SJCRH30 (cell line): ENCODE results near the gene NFIL3. TPM values are rescaled to one million over a fixed set of nuclear protein-coding genes. Genes with fewer than 3 reads are reported as not detected.

Experiments used
- DNase-seq, 2 experiments: peaks; one replicate each; pipeline ENCODE4 v3.0.0-alpha.2; 2015 to 2020
- H3K27ac ChIP-seq: fragments of 250-450 bp; sonication (Bioruptor Pico); 2 replicates; pipeline ENCODE4 v1.5.1; 2020; ENCODE audit warnings: mild to moderate bottlenecking, moderate library complexity
- H3K27me3 ChIP-seq: fragments of 250-450 bp; sonication (Bioruptor Pico); 2 replicates; pipeline ENCODE4 v1.5.1; 2020; ENCODE audit warnings: mild to moderate bottlenecking, moderate library complexity
- H3K36me3 ChIP-seq: fragments of 250-450 bp; sonication (Bioruptor Pico); 2 replicates; pipeline ENCODE4 v1.5.1; 2020; ENCODE audit warnings: mild to moderate bottlenecking, moderate library complexity
- H3K4me1 ChIP-seq: fragments of 250-450 bp; sonication (Bioruptor Pico); 2 replicates; pipeline ENCODE4 v1.5.1; 2020; ENCODE audit warnings: mild to moderate bottlenecking, moderate library complexity
- H3K4me3 ChIP-seq: fragments of 250-450 bp; sonication (Bioruptor Pico); 2 replicates; pipeline ENCODE4 v1.5.1; 2020; ENCODE audit warnings: mild to moderate bottlenecking, moderate library complexity
- H3K9me3 ChIP-seq: fragments of 250-450 bp; sonication (Bioruptor Pico); replicated peaks from 2 replicates; pipeline ENCODE4 v1.5.1; 2020; ENCODE audit warnings: mild to moderate bottlenecking, moderate library complexity
- total RNA-seq: library from RNA; depleted of rRNA; stranded (reverse); fragments of >200 nt; shearing (Covaris generic); gene quantifications from 2 replicates; pipeline ENCODE4 v1.2.3, GENCODE V29; 2014

Gene NFIL3
- total RNA-seq, 1 experiment from 2014 or later, result 9.2 TPM

DNA sequence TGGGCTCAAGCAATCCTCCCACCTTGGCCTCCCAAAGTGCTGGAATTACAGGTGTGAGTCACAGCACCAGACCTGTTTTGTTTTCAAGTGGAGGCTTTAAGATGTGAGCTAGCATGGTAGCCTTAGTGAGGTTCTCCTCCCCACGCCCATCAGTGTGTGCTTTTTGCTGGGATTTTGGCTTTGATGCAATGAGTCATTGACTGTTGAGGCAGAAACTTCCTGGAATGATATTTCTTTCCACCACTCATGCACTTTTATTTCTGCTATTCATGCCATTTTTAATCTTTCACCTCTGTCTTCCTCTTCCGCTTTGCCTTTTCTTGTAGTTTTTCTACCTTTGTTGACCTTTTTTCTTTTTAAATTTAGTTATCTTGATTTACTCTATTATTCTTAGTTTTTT, 4.2 kb upstream of the NFIL3 start:
- no peaks in the 10 kb centered on the region for H3K9me3 ChIP-seq
- H3K27ac ChIP-seq, result no peak overlapping the region
- H3K27me3 ChIP-seq, result no peaks in the 10 kb centered on the region
- no peaks in the 10 kb centered on the region for H3K36me3 ChIP-seq
- no peaks in the 10 kb centered on the region; the same call in 1 of the 2 replicates for H3K4me1 ChIP-seq
- DNase-seq, result no peak
- no peak overlapping the region for H3K4me3 ChIP-seq

- H3K36me3 ChIP-seq, result no peaks in the 10 kb centered on the region
- no peaks in the 10 kb centered on the region for H3K27me3 ChIP-seq
- H3K4me3 ChIP-seq, result no peak overlapping the region
- no peak overlapping the region for H3K27ac ChIP-seq
- no peaks in the 10 kb centered on the region for H3K9me3 ChIP-seq
- peak in 1 of 2 experiments; percentile 58 for DNase-seq
- H3K4me1 ChIP-seq, result no peaks in the 10 kb centered on the region; the same call in 1 of the 2 replicates
Observed at GRCh38 chr9:91426123-91426745, 2.6 kb upstream of the NFIL3 start.

DNA sequence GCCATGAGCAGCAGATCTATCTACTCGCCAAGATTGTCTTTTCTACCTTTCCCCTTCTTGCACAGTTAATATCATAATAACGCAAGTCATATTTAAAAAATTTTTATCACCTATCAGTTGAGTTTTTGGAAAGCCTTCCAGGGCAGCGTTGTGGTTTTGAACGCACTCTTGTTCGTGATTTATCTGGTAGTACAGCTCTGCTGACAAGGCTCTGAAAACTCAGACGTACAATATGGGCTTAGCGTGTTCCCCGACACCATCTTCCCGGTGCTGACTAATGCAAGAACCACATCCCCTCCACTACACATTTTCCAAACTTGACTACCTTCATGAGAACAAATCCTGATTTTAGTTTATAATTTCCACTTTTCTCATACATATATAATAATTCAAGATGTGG, 1.6 kb upstream of the NFIL3 start:
- Histone ChIP-seq H3K4me3 (no peak overlapping the region), H3K27me3 (no peaks in the 10 kb centered on the region), H3K9me3 (no peaks in the 10 kb centered on the region), H3K36me3 (no peaks in the 10 kb centered on the region), H3K27ac (no peak overlapping the region), H3K4me1 (no peaks in the 10 kb centered on the region; the same call in 1 of the 2 replicates)
- DNase-seq, result peak in 1 of 2 experiments; percentile 4

- Histone ChIP-seq H3K36me3 (no peaks in the 10 kb centered on the region), H3K4me1 (no peaks in the 10 kb centered on the region; the same call in 1 of the 2 replicates), H3K27me3 (no peaks in the 10 kb centered on the region), H3K4me3 (peak overlapping the region; percentile 95), H3K27ac (peak overlapping the region; percentile 57), H3K9me3 (no peaks in the 10 kb centered on the region)
- peak; percentile 59 to 67 for DNase-seq
Observed at GRCh38 chr9:91424403-91425176, 958 bp upstream of the NFIL3 start.

- Histone ChIP-seq H3K4me1 (no peaks in the 10 kb centered on the region; the same call in 1 of the 2 replicates), H3K27me3 (no peaks in the 10 kb centered on the region), H3K9me3 (no peaks in the 10 kb centered on the region), H3K4me3 (peak overlapping the region; percentile 92), H3K36me3 (no peaks in the 10 kb centered on the region), H3K27ac (peak overlapping the region; percentile 24; the same call in 1 of the 2 replicates)
- DNase-seq, result peak; percentile 52 to 58
Observed at GRCh38 chr9:91422758-91423711, 597 bp downstream of the NFIL3 start.

GRCh38 chr9:91421971-91422757, 1.5 kb downstream of the NFIL3 start:
- Histone ChIP-seq H3K4me1 (no peaks in the 10 kb centered on the region; the same call in 1 of the 2 replicates), H3K27me3 (no peaks in the 10 kb centered on the region), H3K27ac (no peak overlapping the region), H3K36me3 (no peaks in the 10 kb centered on the region), H3K9me3 (no peaks in the 10 kb centered on the region), H3K4me3 (peak overlapping the region; percentile 92)
- DNase-seq, result no peak

GRCh38 chr9:91421128-91421765, 2.4 kb downstream of the NFIL3 start:
- Histone ChIP-seq H3K4me3 (no peak overlapping the region), H3K27me3 (no peaks in the 10 kb centered on the region), H3K36me3 (no peaks in the 10 kb centered on the region), H3K9me3 (no peaks in the 10 kb centered on the region), H3K27ac (no peak overlapping the region), H3K4me1 (no peaks in the 10 kb centered on the region; the same call in 1 of the 2 replicates)
- DNase-seq, result no peak

- Histone ChIP-seq H3K27me3 (no peaks in the 10 kb centered on the region), H3K36me3 (no peaks in the 10 kb centered on the region), H3K4me3 (no peak overlapping the region), H3K4me1 (no peaks in the 10 kb centered on the region; the same call in 1 of the 2 replicates), H3K27ac (no peak overlapping the region), H3K9me3 (no peaks in the 10 kb centered on the region)
- no peak for DNase-seq
Observed at GRCh38 chr9:91420501-91421127, 3.0 kb downstream of the NFIL3 start.

DNA sequence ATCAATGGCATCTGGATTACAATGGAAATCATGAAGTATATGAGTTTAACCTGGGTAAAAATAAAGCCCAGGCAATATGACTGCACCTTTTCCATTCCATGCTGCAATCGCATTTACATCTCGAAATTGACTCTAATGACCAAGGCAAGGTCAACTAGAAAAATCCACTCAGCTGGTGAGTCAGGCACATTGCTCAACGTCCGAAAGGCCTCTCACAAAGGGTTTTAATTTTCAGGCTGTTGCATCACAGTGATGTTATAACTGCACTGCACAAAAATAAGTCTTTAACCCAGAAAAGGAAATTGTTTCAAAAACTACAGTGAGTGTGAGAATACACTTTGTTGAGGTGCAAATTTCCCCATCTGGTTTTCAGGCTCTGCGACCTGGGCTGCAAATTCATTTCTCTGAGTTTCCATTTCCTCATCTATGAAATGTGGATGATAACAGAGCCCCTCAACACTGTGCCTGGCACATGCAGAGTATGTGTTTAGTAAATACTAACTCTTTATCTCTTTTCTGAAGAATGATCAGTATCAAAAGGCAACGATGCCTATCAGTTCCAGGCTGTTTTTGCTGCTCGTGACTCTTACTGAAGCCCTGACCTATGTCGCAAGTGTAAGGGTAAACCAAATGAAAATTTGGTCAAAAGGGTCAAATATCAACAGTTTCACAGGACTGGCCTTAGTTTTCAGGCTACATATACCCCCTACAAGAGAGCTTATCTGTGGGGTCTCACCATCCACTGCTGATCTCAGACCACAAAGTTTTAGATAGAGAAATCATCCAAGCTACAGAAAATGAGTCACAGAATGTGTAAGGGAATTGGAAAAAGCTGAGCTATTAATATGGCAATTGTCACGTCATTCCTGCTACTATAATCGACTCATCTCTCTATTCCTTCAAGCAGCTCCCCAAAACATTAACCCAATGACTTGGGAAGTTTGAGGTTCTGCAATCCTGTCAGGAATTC, 4.1 kb downstream of the NFIL3 start:
- Histone ChIP-seq H3K27me3 (no peaks in the 10 kb centered on the region), H3K4me3 (no peak overlapping the region), H3K4me1 (no peaks in the 10 kb centered on the region), H3K27ac (no peak overlapping the region), H3K36me3 (no peaks in the 10 kb centered on the region), H3K9me3 (no peaks in the 10 kb centered on the region)
- DNase-seq, result no peak

DNA sequence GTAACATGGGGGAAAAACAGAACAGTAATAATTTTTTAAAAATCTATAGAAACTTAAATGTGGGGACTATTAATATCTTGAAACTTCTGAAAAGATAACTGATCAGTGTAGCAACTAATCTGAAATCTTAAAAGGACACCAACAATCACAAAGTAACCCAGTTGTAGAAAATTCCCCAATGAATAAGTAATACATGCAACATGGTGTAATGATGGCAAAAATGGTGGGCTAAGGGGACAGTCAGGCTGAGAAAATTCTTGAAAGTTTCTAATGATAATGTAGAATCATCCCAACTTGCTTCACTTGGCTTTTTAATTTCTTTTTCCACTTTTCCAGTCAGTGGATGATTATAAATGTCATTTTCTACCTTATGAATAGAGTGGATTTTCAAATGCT, 5.4 kb downstream of the NFIL3 start:
- DNase-seq, result no peak
- no peak overlapping the region for H3K27ac ChIP-seq
- no peaks in the 10 kb centered on the region for H3K27me3 ChIP-seq
- H3K4me3 ChIP-seq, result no peak overlapping the region
- no peaks in the 10 kb centered on the region for H3K9me3 ChIP-seq
- H3K36me3 ChIP-seq, result no peaks in the 10 kb centered on the region
- H3K4me1 ChIP-seq, result no peaks in the 10 kb centered on the region

DNA sequence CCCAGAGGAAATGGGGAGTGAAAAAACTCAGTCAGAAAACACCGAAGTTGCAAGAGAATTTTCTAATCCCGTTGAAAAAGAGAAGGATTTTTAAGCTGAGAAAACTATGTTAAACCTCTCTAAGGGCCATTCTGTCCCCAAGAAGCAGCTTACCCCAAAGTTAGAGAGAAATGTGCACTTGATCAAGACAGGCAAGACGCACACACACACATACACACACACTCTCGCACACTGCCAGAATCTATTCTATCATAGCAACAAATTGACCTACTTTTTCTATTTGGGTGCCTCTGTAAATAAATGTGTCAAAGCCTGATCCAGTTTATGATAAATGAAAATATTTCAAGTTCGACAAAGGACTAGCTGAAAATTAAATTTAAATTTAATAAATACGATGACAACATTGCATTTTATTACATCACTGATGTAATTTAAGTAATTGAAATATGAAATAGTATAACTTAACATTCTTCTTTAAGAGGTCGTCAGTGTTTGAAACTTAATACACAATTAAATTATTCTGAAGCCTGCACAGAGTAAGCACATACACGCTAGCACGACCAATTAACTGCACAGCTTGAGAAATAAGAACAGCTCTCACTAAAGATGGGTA, 5.9 kb downstream of the NFIL3 start:
- no peak for DNase-seq
- H3K4me1 ChIP-seq, result no peaks in the 10 kb centered on the region
- H3K27ac ChIP-seq, result no peak overlapping the region
- no peaks in the 10 kb centered on the region for H3K9me3 ChIP-seq
- no peaks in the 10 kb centered on the region for H3K27me3 ChIP-seq
- no peak overlapping the region for H3K4me3 ChIP-seq
- H3K36me3 ChIP-seq, result no peaks in the 10 kb centered on the region

DNA sequence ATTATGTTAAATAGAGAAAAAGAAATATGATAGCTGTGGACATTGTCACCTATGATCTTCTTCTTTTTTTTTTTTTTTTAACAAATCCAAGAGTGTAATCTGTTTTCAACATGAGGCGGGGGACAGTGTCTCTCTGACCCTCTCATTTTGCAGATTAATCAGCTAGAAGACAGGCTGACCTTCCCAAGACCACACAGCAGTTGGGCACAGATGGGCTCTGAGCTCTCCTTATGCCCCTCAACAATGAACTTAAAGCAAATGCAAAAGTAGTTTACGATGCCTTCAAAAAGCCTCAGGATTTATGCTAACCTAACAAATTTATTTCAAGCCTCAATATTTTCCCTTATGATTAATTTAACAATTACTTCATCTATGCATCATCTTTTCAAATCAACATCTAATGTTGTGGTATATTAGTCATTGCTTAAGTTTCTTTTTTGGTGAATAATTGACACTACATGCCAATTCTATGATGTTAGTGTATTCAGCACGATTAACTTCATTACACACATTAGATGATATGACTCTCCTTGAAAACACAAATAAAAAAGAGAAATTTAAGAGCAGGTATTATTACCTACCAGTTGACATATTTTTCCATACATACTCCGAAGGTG, 7.4 kb downstream of the NFIL3 start:
- no peak overlapping the region for H3K4me3 ChIP-seq

More for the DNA sequence above, 7.4 kb downstream of the NFIL3 start:
- no peak for DNase-seq
- no peaks in the 10 kb centered on the region for H3K4me1 ChIP-seq
- H3K36me3 ChIP-seq, result no peaks in the 10 kb centered on the region
- no peaks in the 10 kb centered on the region for H3K9me3 ChIP-seq
- no peaks in the 10 kb centered on the region for H3K27me3 ChIP-seq
- H3K27ac ChIP-seq, result no peak overlapping the region
